HG03432 (cell line): Measurements from ENCODE around the gene RANBP6.
A peak's percentile ranks its signal among the peaks of the same experiment; 100 is the strongest.

Source experiments
- ATAC-seq: cut with Tn5 transposase; IDR thresholded peaks from one replicate; pipeline ENCODE4 v1.9.1; 2021; ENCODE audit warnings: mild to moderate bottlenecking, moderate library complexity; ENCODE audit not compliant: unreplicated experiment

Gene RANBP6

GRCh38 chr9:6007770-6008168, 7.7 kb downstream of the RANBP6 start:
- ATAC-seq: peak; percentile 54

GRCh38 chr9:6007058-6007769, 8.2 kb downstream of the RANBP6 start:
- ATAC-seq: peak; percentile 80

GRCh38 chr9:6006749-6007057, 8.7 kb downstream of the RANBP6 start:
- ATAC-seq: no peak

- ATAC-seq: no peak
Measured at GRCh38 chr9:6000955-6001354, 14.5 kb downstream of the RANBP6 start.

GRCh38 chr9:5999443-6000101, 15.9 kb downstream of the RANBP6 start:
- ATAC-seq: no peak

- no peak for ATAC-seq
Measured at GRCh38 chr9:5994493-5994892, 20.9 kb downstream of the RANBP6 start.

GRCh38 chr9:5988265-5988664, 27.2 kb downstream of the RANBP6 start:
- no peak for ATAC-seq

GRCh38 chr9:5983042-5983441, 32.4 kb downstream of the RANBP6 start:
- ATAC-seq: no peak

- no peak for ATAC-seq
Measured at GRCh38 chr9:5982317-5982716, 33.1 kb downstream of the RANBP6 start.

GRCh38 chr9:5978523-5978922, 36.9 kb downstream of the RANBP6 start:
- no peak for ATAC-seq

GRCh38 chr9:5976674-5977397, 38.6 kb downstream of the RANBP6 start:
- peak; percentile 80 for ATAC-seq

GRCh38 chr9:5971740-5972139, 43.7 kb downstream of the RANBP6 start:
- no peak for ATAC-seq
